Gastroesophageal sphincter (tissue), 3 donors: ENCODE data around the gene AGBL4.

Experiments
- CTCF ChIP-seq, 4 experiments: fragments of 200-600 bp in 2 of 4; fragments of 450-650 bp in 2 of 4; sonication (generic) in 1 of 4; IDR thresholded peaks; one replicate each; pipeline ENCODE4 v1.5.1; 2017 to 2019; ENCODE audit warnings: antibody characterized with exemption in 4 of 4, mild to moderate bottlenecking in 2 of 4, moderate library complexity in 2 of 4
- POLR2A ChIP-seq, 2 donors: fragments of 450-650 bp; IDR thresholded peaks; one replicate each; pipeline ENCODE4 v1.6.1; 2017; ENCODE audit warnings: antibody characterized with exemption in 2 of 2, mild to moderate bottlenecking in 2 of 2, moderate library complexity in 1 of 2
- POLR2AphosphoS5 ChIP-seq: sonication (generic); formaldehyde crosslinking; IDR thresholded peaks from one replicate; pipeline ENCODE4 v1.6.1; 2017; ENCODE audit warnings: antibody characterized with exemption

- TF ChIP-seq CTCF (IDR thresholded peaks at IDR 0.05) (no peak), POLR2AphosphoS5 (no peak), POLR2A (IDR thresholded peaks at IDR 0.05) (no peak)
These were observed 788.8 kb downstream of the AGBL4 start for GRCh38 chr1:49234988-49235387.
